ELF-1 (cell line): ENCODE measurements around the gene FAM120A.

Source experiments
- DNase-seq: peaks from one replicate; pipeline ENCODE4 v3.0.0-alpha.2; 2016; ENCODE audit warnings: low read depth, low spot score

Gene FAM120A

DNA sequence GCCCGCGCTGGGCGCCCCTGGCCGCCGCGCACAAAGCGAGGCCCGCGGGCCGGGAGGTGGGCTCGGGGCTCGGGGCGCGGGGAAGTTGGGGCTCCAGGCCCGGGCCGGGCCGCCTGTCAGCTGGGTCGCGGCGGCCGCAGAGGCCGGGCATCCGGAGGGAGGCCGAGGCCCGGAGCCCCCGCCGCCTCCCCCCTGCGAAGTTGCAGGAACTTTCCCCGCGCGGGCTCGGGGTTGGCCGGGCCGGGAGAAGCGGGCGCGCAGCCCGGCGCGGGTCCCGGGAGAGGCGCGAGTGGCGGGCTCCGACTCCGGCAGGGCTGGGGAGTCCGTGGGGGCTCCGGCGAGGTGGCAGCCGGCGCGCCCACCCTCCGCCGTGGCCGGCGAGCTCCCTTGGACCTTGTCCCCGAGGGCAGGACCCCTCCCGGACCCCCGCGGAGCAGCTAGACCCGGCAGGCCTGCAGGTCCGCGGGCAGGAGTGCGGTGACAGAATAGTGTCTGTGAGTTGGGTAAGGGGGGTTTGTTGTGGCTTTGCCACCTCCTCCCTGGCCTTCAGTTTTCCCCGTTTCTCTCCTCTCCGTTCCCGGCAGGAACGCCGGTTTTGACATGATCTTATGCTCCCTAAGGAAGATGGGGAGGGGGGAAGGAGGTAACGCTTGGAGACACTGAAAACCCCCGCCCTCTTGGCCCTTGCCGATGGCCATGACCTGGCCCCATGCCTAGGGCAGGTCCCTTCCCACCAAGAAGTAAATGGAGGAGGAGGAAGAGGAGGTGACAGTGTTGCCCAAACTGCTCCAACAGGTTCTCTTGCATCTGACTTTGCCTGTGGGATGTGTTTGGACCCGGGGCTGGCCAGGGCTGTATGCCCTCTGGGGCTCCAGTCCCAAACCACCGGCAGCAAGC, 125.8 kb downstream of the FAM120A start:
- DNase-seq: peak; percentile 68

DNA sequence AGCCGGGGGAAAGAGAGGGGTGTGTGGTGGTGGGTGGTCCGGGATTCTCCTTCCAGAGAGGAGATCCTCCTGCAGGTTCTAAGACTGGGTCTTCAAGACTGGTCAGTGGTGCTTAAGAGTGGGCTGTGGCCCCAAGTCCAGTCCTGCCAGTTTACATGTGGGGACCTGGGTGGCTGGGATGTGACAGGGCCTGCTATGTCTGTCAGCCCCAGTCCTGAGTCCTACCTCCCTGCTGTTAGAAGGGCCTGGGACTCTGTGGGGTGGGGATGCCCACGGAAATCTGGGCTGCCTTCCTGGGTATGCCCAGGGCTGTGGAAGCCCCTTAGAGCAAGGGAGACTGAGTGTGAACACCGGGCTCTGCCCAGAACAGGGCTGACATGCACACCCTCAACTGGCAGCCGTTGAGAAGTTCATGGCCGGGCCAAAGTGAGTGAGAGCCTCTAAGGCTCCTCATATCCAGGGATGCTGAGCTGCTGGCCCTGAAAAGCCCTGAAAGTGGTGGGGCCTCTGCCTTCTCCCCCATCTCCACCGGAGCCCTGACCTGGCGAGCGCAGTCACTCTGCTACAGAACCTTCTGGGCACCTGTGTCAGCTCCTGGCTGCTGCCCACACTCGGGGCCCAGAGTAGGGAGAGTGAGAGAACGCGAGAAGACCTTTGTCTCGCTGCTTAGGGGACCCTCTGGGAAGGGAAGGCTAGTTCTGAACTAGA, 126.6 kb downstream of the FAM120A start:
- no peak for DNase-seq

DNA sequence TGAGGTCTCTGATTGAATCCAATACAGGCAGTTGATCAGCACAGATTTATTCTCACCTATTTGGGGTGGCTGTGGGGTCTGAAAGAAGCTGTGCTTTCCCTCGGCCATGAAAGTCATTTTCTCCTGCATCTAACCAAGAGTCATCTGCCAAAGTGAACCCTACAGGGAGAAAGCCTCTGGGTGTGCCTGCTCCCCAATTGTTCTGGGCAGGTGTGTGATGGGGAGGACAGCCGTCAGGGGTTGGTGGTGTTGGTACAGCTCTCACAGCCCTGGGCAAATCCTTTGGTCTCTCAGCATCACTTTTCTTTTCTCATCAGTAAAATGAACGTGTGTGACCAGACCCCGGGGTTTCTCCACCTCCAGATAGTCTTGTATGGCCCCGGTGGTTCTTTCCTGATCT, 127.4 kb downstream of the FAM120A start:
- DNase-seq: no peak

DNA sequence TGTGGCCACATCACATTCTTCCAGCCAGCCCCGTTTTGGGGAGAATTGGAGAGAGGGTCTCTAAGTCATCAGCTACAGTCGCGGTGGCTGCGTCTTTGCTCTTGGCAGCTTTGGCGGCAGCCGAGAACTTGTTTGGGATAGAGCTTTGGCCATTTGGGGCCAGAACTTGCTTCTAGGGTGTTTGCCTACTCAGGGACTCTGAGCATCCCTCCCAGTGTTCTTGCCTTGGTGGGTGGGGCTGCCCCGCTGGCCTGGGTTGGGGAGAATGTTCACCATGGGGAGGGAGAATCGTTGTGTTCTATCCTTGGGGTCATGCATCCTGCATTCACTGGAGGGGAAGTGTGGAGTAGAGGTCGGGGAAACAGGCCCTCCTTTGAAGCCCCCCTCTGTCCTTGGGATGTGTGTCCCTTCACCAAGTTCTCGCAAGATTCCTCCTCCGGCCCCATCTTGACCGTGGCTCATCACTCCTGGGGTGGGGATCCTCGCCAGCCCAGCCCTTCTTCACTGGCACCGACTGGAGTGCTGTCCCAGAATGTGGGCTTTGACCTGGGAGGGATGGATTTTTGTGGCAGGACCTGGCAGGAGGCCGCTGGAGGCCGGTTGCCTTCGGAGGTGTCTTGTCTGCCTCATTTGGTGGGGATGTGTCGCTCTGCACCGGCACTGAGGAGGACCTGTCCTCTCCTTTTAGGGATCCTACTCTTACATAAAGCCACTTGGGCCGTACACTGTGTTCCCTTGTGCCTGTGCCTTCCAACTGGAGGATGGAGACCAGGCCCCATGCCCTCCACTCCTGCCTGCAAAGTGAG, 128.4 kb downstream of the FAM120A start:
- no peak for DNase-seq

DNA sequence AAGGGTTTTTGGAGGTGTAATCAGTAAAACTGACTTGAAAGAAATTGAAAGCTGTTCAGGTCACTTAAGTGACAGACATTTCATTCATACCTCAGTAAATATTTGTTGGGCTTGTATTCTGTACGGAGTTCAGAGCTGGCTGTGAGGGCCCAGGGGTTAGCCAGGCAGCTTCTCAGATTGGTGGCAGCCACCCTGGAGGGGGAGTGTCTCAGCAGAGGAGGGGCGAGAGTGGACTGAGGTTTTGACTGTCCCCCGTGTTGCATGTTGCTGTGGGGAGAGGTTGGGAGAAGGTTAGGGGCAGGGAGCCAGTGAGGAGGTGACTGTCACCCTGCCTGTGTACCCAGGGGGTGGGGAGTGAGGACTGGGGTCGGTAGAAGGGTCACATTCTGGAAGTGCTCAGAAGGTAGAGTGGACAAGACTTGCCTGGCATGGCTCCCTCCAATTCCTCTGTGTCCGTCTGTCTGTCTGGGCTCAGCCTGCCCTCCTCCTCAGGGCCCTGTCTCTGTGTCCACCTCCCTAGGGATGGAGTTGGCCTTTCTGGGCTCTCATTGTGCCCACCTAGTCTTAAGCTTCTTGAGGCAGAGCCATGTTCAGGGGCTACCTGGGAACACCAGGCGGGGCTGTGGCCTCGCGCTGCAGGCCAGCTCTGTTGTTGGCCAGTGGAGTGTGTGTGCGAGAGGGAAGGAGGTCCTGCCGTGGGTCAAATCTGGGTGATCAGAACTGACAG, 129.3 kb downstream of the FAM120A start:
- no peak for DNase-seq

DNA sequence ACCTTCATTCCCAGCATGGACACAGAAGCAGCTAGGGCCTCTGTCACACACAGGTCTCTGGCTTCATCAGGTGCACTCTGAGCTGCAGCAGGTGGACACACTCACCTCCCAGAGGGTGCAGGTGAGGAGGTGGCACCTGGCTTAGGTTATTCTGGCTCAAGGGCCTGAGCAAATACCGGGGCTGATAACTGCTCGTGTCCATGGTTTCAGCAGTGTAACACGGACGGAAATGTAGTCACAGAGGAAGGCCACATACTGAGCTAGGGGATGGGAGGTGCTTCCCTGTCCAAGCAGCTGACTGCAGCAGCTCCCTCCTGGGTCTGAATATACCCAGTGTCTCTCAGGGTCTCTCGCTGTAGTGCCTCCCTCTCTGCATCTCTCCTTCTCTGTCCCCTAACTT, 130.6 kb downstream of the FAM120A start:
- no peak for DNase-seq

DNA sequence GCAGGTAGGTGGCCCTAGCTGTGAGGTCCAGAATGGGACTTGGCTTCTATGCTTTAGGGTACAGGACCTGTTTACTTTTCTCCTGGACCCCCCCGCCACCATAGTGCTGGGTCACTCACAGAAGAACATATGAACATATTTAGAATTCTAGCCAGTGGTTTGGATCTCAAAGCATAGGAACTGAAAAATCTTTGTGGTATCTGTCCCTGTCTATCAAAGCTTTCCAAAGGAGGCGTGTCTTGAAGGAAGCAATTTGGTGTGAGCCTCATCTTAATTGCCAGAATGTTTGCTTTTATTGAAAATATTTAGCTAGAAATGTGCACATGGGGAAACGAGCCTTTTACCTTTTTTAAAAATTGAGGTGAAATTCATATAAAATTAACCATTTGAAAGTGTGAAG, 131.1 kb downstream of the FAM120A start:
- DNase-seq: no peak

DNA sequence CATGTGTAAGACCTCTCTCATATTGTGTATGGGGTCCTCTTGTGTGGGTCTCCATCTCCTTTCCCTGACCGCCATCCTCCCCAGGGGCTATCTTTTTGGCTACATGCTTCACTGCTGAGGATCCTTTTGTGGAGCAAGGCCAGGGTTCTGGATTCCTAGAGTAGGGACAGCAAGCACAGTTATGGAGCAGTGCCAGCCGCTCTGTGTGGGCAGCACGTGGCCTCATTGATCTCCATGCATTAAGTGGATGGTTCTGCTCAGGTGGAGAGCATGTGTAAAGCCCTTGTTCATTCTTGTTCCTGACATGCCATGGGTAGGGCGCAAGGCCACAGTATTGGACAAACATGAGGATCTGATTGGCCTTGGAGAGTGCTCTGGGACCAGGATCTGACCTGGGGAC, 133.8 kb downstream of the FAM120A start:
- no peak for DNase-seq

DNA sequence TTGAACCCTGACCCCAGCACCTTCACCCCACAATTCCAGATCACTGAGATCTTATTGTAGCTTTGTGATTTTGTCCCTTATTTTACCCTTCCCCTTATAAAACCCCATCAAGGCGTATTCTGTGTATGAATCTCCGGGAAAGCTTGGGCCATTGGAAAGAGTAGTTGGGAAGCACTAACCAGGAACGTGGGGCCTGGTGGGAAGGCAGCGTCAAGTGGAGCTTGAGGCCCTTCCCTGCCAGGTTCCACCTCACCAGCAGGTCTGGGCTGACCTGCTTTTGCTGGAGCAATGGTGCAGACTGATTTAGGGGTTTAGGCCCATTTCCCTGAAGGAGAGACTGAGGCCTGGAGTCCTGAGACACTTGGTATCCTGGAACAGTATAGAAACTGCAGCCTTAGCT, 134.2 kb downstream of the FAM120A start:
- no peak for DNase-seq

DNA sequence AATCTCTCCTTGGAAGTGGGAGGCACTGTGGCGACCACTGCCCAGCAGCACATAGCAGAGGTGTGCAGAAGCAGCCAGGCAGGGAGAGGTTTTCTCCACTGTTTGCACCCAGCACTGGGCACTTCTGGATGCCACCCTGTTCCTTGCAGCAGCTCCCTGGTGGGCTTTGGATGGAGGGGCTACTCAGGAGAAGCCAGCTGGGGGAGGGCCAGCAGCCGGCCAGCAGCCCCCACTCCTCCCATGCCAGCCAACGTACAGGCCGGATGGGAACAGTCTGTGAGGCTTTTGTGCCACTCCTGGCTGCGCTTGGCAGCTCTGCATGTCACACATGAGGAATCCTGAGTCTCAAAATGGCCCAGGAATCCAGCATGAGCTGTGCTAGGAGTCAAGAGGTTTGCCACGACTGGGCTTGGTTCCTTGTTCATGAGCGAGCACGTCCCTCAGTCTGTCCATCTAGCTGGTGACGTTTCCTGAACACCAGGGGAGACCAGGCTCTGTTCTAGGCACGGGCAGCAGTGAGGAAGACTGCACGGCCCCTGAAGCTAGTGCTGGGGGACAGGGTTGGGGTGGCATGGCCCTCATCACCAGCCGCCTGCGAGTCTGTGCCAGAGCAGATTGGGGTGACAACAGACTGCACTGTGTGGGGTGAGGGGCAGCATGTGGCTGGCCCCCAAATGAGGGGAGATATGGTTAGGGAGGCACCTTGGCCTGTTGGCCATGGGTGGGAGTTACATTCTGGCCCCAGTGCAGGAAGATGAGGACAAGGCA, 135.0 kb downstream of the FAM120A start:
- DNase-seq: no peak

DNA sequence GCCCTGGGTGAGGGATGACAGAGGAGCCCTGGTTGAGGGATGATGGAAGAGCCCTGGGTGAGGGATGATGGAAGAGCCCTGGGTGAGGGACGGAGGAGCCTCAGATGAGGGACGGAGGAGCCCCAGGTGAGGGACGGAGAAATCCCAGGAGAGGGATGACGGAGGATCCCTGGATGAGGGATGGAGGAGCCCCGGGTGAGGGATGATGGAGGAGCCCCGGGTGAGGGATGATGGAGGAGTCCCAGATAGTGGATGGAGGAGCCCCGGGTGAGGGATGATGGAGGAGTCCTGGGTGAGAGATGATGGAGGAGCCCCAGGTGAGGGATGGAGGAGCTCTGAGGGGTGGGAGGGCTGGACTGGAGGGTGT, 135.8 kb downstream of the FAM120A start:
- no peak for DNase-seq

DNA sequence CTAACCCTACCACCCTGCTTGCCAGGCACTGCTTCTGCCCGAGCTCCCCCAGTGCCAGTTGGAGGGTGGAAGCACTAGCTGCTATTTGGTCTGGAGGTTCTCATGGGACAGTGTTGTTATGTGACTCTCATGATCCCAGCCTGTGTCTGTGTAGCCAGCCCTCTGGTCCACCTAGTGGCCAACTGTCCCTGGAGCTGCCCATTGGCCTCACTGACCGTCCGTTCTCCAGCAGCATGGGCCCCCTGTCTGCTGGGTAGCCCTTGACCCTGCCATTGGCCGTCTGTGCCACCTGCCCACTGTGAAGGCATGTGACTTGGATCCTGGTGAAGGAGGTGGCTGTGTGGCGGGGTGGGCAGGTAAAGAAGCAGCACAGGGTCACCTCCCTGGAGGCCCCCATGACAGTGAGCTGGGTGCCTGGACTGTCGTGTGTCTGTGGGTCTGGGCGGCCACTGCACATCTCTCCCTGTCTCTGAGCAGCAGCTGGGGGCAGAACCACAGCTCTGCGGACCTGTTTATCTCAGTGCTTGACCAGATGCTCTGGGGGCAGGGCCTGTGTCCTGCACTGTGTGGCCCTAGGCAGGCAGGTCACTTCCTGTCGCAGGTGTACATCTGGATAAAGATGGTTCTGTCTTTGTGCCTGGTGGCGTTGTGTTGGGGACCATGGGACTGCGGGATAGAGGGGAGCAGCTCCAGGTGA, 136.3 kb downstream of the FAM120A start:
- no peak for DNase-seq

DNA sequence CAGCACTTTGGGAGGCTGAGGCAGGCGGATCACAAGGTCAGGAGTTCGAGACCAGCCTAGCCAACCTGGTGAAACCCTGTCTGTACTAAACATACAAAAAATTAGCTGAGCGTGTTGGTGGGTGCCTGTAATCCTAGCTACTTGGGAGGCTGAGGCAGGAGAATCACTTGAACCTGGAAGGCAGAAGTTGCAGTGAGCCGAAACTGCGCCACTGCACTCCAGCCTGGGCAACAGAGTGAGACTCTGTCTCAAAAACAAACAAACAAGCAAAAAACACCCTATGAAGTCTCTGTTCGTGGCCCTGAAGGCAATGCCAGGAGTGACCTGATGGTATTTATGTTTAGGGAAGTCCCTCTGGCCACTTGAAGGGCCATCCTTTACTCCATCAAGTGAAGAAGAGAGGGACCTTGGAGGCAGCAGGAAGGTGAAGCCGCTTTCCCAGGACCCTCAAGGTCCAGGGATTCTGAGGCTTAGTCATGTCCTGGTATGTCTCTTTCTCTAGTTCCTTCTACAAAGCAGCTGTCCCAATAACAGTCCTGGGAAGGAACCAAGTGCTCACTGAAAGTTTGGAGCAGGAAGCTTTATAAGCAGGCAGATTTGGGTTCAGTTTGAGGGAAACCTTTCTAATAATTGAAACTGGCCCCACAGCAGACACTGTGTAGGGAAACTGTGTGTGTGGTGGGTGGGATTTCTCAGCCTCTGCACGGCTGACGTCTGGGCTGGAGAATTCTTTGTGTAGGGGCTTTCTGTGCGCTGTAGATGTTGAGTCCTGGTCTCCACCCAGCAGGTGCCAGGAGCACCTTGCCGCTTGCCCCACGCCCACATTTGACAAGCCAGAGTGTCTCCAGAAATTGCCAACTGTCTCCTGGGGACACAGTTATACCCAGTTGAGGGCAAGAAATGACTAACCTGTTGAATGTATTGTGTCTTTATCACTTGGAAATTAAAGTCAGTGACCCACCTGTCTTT, 137.4 kb downstream of the FAM120A start:
- DNase-seq: no peak

DNA sequence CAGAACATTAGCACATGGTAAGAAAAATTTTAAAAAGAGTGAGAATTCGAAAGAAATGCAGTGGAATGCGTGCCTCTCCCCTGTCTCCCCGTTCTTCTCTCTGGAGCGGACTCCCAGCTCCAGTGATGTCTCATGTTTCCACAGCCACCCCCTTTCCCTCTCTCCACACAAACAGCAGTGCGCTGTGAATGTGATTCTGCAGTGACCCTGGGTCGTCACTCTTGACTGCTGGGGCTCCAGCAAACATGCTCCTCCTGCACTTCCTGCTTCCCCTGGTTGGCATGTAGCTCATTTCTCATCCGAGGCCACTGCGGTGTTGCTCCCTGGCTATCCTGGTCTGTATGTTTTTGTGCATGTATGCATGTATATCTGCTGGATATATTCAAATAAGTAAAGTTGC, 138.2 kb downstream of the FAM120A start:
- DNase-seq: no peak

DNA sequence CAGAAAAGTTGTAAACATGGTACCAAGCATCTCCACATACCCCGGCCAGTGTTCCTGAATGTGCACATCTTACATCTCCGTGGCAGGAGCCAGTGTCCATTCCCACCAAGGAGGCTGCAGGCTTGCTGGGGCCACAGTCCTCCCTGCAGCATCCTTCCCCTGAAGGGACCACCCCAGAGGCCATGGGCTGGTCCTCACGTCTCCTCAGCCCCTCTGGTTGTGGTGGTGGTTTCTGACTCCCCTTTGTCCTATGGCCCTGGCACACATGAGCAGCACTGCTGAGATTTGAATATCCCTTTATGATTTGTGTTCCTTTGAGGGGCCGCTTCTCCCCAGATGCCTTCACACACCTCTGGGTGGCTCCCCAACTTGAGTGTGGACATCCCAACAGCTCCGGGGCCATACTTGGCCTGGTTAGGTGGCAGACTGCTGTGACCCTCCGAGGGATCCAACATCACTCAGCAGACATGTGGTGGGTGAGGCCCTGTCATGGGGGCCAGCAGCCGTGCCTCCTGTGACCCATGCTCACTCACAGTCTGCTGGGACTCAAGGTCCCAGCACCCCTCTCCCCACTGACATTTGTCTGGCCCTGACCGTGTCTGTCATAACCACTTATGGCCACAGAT, 139.2 kb downstream of the FAM120A start:
- no peak for DNase-seq

DNA sequence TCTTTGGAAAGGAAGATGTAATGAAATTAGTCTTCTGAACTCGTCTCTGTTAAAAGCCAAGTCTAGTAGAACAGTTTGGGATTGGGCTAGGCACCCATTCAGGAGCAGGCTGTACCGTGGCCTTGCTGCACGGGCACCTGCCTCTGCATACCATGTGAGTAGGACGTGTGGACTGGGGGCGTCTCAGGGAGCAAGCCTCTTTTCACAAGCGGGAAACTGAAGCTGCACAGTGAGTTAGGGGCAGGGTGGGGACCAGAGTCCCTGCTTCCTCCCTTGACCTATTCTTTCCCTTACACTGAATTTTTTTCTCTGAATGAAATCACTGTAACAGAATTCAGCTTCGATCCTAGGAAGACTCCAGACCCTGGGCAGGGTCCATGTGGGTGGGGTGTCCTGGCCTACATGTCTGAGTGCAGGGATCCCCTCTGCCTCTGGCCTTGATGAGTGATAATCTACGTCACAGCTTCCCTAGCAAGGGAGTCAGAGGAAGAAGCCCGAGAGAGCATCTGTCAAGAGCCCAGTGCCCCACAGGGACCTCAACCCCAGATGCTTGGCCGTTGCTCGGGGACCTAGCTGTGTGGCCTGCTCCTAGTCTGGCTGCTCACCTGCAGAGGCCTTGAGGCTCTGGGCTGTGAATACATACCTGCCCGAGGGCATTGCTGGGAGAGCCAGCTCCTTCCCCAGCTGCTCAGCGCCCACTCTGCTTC, 140.0 kb downstream of the FAM120A start:
- DNase-seq: no peak

DNA sequence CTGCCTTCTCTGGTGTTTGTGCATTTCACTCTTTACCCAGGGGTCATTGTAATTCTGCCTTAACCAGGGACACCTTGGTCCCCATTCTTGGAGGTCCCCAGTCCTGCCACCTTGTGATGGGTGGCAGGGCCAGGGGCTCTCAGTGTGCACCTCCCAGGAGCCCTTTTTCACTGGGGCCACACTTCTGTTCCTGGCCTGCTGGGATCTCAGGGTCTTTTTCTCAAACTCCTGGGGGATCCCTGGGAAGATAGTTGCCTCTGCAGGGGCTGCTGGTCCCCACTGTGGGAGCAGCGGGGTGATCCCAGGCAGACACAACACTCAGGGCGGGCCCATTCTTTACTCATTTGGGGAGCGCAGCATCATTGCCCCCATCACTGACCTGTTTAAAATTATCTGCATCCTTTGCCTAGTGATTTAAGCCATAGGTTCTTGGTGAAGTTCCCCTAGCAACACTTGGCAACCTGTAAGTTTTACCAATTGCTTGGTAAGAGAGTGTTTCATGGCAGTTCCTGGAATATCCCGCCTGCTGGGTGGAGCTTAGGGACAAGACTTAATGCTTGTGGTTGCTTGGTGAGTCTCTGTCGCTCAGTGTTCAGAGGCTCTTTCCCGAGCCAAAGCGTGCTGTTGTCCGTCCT, 140.6 kb downstream of the FAM120A start:
- DNase-seq: no peak

DNA sequence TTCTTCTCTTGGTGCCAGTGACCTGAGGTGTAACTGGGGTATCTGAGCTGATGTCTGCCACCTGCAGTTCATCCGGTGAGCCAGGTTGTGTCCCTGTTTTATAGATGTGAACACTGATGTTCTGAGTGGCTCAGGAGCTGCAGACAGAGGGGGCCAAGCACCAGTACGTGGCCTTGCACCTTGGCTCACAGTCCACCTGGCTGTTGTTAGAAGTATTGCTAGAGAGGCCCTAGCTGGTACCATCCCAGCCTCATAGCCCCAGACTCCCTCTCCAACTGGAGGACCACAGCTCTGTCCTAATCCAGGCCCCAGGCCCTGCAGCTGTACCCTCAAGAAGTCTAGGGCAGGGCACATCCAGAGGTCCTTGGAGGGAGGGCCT, 141.1 kb downstream of the FAM120A start:
- peak; percentile 71 for DNase-seq
